Neural cell (in vitro differentiated cells): ENCODE measurements around the gene RERE. TPM values are rescaled to one million over a fixed set of nuclear protein-coding genes. Genes with fewer than 3 reads are reported as not detected.

Experiments used
- H2AFZ ChIP-seq: fragments of 200-600, 300-800 bp; sonication (generic), shearing (Covaris generic); 2 replicates; pipeline ENCODE4 v1.6.0; 2014; ENCODE audit warnings: low read depth, mild to moderate bottlenecking, antibody characterized with exemption, low read length, moderate library complexity
- H3F3A ChIP-seq: fragments of 200-600 bp; shearing (Covaris generic); 2 replicates; pipeline ENCODE4 v1.6.1; 2016; ENCODE audit warnings: mild to moderate bottlenecking, moderate library complexity, mixed read lengths, antibody characterized with exemption, low read length; ENCODE audit not compliant: insufficient read depth, poor library complexity, severe bottlenecking
- H3K27ac ChIP-seq: fragments of 200-600, 300-800 bp; sonication (generic), shearing (Covaris generic); 2 replicates; pipeline ENCODE4 v1.5.1; 2014; ENCODE audit warnings: mild to moderate bottlenecking, low read length, moderate library complexity
- H3K27me3 ChIP-seq: fragments of 300-800, 200-600 bp; sonication (generic), shearing (Covaris generic); 2 replicates; pipeline ENCODE4 v1.6.0; 2014; ENCODE audit warnings: mild to moderate bottlenecking, low read depth, low read length, moderate library complexity; ENCODE audit not compliant: insufficient read depth
- H3K36me3 ChIP-seq: fragments of 300-800, 200-600 bp; sonication (generic), shearing (Covaris generic); 2 replicates; pipeline ENCODE4 v1.5.1; 2014; ENCODE audit warnings: mild to moderate bottlenecking, antibody characterized with exemption, low read length, moderate library complexity; ENCODE audit not compliant: insufficient read depth
- H3K4me2 ChIP-seq: fragments of 300-800, 200-600 bp; sonication (generic), shearing (Covaris generic); 2 replicates; pipeline ENCODE4 v1.6.0; 2014; ENCODE audit warnings: mild to moderate bottlenecking, low read length
- H3K4me3 ChIP-seq: fragments of 300-800, 200-600 bp; sonication (generic), shearing (Covaris generic); 2 replicates; pipeline ENCODE4 v1.5.1; 2014; ENCODE audit warnings: mild to moderate bottlenecking, low read length, moderate library complexity
- H3K79me2 ChIP-seq: fragments of 200-600 bp; shearing (Covaris generic); replicated peaks from 2 replicates; pipeline ENCODE4 v1.6.0; 2014; ENCODE audit warnings: mild to moderate bottlenecking, low read length, moderate library complexity; ENCODE audit not compliant: insufficient read depth
- H3K9ac ChIP-seq: fragments of 300-800, 200-600 bp; sonication (generic), shearing (Covaris generic); 2 replicates; pipeline ENCODE4 v1.6.1; 2016; ENCODE audit warnings: mild to moderate bottlenecking, low read length, mixed read lengths
- H3K9me2 ChIP-seq: fragments of 200-600 bp; shearing (Covaris generic); 2 replicates; pipeline ENCODE4 v1.6.1; 2016; ENCODE audit warnings: mild to moderate bottlenecking, low read length, mixed read lengths; ENCODE audit not compliant: insufficient read depth
- H3K9me3 ChIP-seq: fragments of 200-600, 300-800 bp; sonication (generic), shearing (Covaris generic); 2 replicates; pipeline ENCODE4 v1.6.1; 2016; ENCODE audit warnings: mild to moderate bottlenecking, mixed run types, low read length, moderate library complexity, mixed read lengths
- H4K20me1 ChIP-seq: fragments of 200-600 bp; shearing (Covaris generic); 2 replicates; pipeline ENCODE4 v1.6.1; 2016; ENCODE audit warnings: mild to moderate bottlenecking, mixed run types; ENCODE audit not compliant: insufficient read depth
- EP300 ChIP-seq: fragments of 450-650 bp; conservative IDR thresholded peaks from 2 replicates; pipeline ENCODE4 v1.6.1; 2014; ENCODE audit warnings: antibody characterized with exemption, mild to moderate bottlenecking, moderate library complexity; ENCODE audit not compliant: poor library complexity, severe bottlenecking
- EZH2 ChIP-seq: fragments of 200-600, 300-800 bp; shearing (Covaris generic), sonication (generic); IDR thresholded peaks from 2 replicates; pipeline ENCODE4 v1.6.1; 2014; ENCODE audit warnings: antibody characterized with exemption, low read length, borderline replicate concordance, mild to moderate bottlenecking; ENCODE audit not compliant: insufficient read depth, poor library complexity, severe bottlenecking
- MXI1 ChIP-seq: fragments of 450-650 bp; conservative IDR thresholded peaks from 2 replicates; pipeline ENCODE4 v1.6.1; 2014; ENCODE audit warnings: antibody characterized with exemption, mild to moderate bottlenecking; ENCODE audit not compliant: poor library complexity, severe bottlenecking
- POLR2AphosphoS5 ChIP-seq: IDR thresholded peaks from 2 replicates; pipeline ENCODE4 v1.6.1; 2012
- RAD21 ChIP-seq: fragments of 450-650 bp; conservative IDR thresholded peaks from 2 replicates; pipeline ENCODE4 v1.6.1; 2014; ENCODE audit warnings: antibody characterized with exemption, mild to moderate bottlenecking, moderate library complexity
- SMC3 ChIP-seq: fragments of 450-650 bp; conservative IDR thresholded peaks from 2 replicates; pipeline ENCODE4 v1.6.1; 2014; ENCODE audit warnings: antibody characterized with exemption, mild to moderate bottlenecking, moderate library complexity; ENCODE audit not compliant: poor library complexity
- TAF1 ChIP-seq: IDR thresholded peaks from 2 replicates; pipeline ENCODE4 v1.6.1; 2012; ENCODE audit warnings: low read depth
- polyA plus RNA-seq: library from polyadenylated mRNA; depleted of rRNA; stranded (reverse); fragments of >200 nt; gene quantifications from 2 replicates; pipeline ENCODE4 v1.2.3, GENCODE V29; 2014
- TF ChIP-seq, protein P1 (sequence below): fragments of 450-650 bp; IDR thresholded peaks from 2 replicates; pipeline ENCODE4 v1.5.1; 2014; ENCODE audit warnings: antibody characterized with exemption, mild to moderate bottlenecking, moderate library complexity; ENCODE audit not compliant: poor library complexity, severe bottlenecking
- TF ChIP-seq, protein P2 (sequence below): IDR thresholded peaks from 2 replicates; pipeline ENCODE4 v1.6.1; 2012; ENCODE audit warnings: borderline replicate concordance

The RERE gene
- polyA plus RNA-seq, 1 donor from 2014 or later = 21.0 TPM

DNA sequence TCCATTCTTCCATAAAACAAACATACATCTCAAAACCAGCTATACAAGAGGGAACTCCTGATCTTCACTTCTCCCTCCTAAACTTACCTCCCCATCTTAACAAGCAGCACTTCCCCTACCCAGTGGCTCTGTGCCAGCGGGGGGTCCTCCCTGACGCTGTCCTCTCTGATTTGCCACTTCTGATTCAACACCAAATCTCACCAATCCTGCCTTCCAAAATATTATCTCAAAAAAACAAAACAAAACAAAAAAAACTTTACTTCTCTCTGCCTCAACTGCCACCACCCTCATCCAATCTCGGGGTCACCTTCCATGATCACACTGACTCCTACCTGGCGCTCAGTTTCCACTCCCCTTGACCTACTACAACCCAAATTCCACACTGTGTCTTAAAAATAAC lies 426.7 kb downstream of the RERE start:
- Histone ChIP-seq H3K9ac (no peak overlapping the region), H3K36me3 (no peaks in the 10 kb centered on the region), H3K4me3 (no peak overlapping the region), H3F3A (no peaks in the 10 kb centered on the region), H3K79me2 (peaks cover 22% of the 10 kb centered on the region), H3K27ac (no peak overlapping the region), H3K9me2 (no peaks in the 10 kb centered on the region), H3K4me2 (no peak overlapping the region), H2AFZ (no peak overlapping the region), H3K9me3 (no peaks in the 10 kb centered on the region), H3K27me3 (no peaks in the 10 kb centered on the region), H4K20me1 (no peaks in the 10 kb centered on the region)
- TF ChIP-seq, protein P1, sequence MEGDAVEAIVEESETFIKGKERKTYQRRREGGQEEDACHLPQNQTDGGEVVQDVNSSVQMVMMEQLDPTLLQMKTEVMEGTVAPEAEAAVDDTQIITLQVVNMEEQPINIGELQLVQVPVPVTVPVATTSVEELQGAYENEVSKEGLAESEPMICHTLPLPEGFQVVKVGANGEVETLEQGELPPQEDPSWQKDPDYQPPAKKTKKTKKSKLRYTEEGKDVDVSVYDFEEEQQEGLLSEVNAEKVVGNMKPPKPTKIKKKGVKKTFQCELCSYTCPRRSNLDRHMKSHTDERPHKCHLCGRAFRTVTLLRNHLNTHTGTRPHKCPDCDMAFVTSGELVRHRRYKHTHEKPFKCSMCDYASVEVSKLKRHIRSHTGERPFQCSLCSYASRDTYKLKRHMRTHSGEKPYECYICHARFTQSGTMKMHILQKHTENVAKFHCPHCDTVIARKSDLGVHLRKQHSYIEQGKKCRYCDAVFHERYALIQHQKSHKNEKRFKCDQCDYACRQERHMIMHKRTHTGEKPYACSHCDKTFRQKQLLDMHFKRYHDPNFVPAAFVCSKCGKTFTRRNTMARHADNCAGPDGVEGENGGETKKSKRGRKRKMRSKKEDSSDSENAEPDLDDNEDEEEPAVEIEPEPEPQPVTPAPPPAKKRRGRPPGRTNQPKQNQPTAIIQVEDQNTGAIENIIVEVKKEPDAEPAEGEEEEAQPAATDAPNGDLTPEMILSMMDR = no peak
- TF ChIP-seq TAF1 (no peak), EZH2 (no peak), MXI1 (no peak), RAD21 (no peak), POLR2AphosphoS5 (no peak), EP300 (no peak), SMC3 (no peak)
- TF ChIP-seq, protein P2, sequence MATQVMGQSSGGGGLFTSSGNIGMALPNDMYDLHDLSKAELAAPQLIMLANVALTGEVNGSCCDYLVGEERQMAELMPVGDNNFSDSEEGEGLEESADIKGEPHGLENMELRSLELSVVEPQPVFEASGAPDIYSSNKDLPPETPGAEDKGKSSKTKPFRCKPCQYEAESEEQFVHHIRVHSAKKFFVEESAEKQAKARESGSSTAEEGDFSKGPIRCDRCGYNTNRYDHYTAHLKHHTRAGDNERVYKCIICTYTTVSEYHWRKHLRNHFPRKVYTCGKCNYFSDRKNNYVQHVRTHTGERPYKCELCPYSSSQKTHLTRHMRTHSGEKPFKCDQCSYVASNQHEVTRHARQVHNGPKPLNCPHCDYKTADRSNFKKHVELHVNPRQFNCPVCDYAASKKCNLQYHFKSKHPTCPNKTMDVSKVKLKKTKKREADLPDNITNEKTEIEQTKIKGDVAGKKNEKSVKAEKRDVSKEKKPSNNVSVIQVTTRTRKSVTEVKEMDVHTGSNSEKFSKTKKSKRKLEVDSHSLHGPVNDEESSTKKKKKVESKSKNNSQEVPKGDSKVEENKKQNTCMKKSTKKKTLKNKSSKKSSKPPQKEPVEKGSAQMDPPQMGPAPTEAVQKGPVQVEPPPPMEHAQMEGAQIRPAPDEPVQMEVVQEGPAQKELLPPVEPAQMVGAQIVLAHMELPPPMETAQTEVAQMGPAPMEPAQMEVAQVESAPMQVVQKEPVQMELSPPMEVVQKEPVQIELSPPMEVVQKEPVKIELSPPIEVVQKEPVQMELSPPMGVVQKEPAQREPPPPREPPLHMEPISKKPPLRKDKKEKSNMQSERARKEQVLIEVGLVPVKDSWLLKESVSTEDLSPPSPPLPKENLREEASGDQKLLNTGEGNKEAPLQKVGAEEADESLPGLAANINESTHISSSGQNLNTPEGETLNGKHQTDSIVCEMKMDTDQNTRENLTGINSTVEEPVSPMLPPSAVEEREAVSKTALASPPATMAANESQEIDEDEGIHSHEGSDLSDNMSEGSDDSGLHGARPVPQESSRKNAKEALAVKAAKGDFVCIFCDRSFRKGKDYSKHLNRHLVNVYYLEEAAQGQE = no peak

DNA sequence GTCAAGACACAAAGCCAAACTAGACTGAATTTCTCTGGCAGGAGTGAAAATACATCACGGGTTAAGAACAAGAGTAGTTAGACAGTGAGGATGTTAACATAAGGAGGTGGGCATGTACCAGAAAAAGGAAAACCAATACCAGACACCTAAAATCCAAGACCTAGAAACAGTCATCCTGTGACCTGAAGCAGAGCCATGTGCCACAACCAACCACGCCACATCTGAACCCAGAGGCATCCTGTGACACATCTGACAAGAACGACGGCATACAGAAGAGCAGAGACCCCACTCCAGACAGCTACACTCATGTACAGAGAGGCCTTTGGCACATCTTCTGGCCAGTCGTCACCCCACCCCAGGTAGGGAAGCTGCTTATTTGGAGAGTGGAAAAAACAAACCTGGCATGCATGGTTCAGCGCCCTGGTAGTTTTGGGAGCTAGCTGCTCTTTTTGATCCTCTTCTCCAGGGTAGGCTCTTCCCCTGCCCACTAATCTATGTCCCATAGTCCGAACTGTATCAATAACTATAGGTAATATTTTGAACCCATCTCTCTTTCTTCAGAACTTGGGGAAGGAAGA lies 427.4 kb downstream of the RERE start:
- no peak overlapping the region for H3K9ac ChIP-seq
- H3K9me2 ChIP-seq = no peaks in the 10 kb centered on the region
- H3K4me2 ChIP-seq = no peak overlapping the region
- no peaks in the 10 kb centered on the region for H3K36me3 ChIP-seq
- no peaks in the 10 kb centered on the region for H3F3A ChIP-seq
- H4K20me1 ChIP-seq = no peaks in the 10 kb centered on the region
- TF ChIP-seq SMC3 (no peak), MXI1 (no peak), POLR2AphosphoS5 (no peak), EZH2 (no peak)
- TF ChIP-seq, protein P1 = no peak
- no peak overlapping the region for H3K4me3 ChIP-seq
- no peaks in the 10 kb centered on the region for H3K9me3 ChIP-seq
- H3K27me3 ChIP-seq = no peaks in the 10 kb centered on the region
- peaks cover 26% of the 10 kb centered on the region for H3K79me2 ChIP-seq
- H3K27ac ChIP-seq = no peak overlapping the region
- no peak overlapping the region for H2AFZ ChIP-seq
